DOHH2 (cell line): Measurements from ENCODE around the gene RASGRP2.

Source experiments
- EZH2phosphoT487 ChIP-seq: fragments of 200-600 bp; sonication (generic); IDR thresholded peaks from 2 replicates; pipeline ENCODE4 v1.6.1; 2017; ENCODE audit warnings: borderline replicate concordance, mild to moderate bottlenecking, antibody characterized with exemption, low read length, moderate library complexity, mixed read lengths
- TF ChIP-seq, protein P1 (sequence below): fragments of 200-600 bp; sonication (generic); IDR thresholded peaks from one replicate; pipeline ENCODE4 v1.5.1; 2014; ENCODE audit warnings: antibody characterized with exemption, mild to moderate bottlenecking, low read depth, low read length; ENCODE audit not compliant: poor library complexity, severe bottlenecking

DNA sequence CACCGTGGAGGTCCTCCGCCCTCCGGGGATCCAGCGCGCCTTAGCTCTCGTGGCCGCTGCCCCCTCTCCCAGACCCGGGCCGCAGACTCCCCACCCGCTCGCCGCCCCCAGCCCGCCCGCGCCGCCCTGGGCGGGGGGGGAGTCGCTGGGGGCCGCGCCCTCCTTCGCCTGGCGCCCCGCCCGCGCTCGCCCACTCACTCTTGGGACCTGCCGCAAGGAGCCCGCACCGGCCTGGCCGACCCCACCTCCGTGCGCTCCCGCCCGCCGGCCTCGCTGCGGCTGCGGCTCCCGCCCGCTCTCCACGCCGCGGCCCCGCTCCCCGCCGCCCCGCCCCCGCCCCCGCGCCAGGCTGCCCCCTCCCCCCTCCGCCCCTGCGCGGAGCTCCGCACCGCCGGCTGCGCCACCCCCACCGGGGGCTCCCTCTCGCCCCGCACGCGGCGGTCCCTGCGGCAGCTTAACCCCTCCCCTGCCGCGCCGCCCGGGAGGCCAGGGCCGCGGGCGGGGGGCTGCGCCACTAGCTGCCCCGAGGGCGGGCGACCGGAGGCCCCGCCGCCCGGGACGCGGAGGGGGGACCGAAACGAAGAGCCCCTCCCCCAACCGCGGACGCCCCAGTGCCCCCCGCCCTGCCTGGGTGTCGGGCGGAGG, 724 bp upstream of the RASGRP2 start:
- TF ChIP-seq, protein P1, sequence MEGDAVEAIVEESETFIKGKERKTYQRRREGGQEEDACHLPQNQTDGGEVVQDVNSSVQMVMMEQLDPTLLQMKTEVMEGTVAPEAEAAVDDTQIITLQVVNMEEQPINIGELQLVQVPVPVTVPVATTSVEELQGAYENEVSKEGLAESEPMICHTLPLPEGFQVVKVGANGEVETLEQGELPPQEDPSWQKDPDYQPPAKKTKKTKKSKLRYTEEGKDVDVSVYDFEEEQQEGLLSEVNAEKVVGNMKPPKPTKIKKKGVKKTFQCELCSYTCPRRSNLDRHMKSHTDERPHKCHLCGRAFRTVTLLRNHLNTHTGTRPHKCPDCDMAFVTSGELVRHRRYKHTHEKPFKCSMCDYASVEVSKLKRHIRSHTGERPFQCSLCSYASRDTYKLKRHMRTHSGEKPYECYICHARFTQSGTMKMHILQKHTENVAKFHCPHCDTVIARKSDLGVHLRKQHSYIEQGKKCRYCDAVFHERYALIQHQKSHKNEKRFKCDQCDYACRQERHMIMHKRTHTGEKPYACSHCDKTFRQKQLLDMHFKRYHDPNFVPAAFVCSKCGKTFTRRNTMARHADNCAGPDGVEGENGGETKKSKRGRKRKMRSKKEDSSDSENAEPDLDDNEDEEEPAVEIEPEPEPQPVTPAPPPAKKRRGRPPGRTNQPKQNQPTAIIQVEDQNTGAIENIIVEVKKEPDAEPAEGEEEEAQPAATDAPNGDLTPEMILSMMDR: no peak
- TF ChIP-seq EZH2phosphoT487: no peak
